ENCODE data around the gene ARHGEF16. TPM values are rescaled to one million over a fixed set of nuclear protein-coding genes. Genes with fewer than 3 reads are reported as not detected.

The ARHGEF16 gene
- total RNA-seq, 1 experiment from 2014 or later = 17.2 TPM

DNA sequence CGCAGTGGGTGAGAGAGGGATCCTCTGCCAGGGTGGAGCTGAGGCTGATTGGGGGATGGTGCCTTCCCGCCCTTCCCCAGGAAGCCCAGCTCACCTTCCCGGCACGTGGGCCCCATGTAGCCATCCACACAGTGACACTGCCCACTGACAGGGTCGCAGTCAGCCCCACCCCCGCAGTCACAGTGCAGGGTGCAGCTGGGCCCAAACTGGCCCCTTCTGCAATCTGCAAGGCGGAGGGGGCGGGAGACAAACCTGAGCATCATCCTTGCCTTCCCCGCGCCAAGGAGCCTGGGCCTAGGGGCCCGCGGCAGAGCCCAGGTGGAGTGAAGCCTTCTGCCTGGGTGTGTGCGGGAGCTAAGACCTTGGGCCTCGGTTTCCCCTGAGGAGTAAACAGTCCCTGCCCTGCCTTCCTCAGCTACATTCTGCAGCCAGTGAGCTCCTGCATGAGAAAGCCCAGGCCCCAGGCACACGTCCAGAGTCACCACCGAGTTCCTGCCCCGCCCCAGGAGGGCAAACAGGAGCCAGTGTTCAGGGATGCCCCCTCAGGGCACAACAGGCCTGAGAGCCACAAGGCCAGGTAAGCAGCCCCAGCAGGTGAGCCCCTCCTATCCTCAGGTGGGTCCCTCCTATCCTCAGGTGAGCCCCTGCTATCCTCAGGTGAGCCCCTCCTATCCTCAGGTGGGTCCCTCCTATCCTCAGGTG lies 38.2 kb downstream of the ARHGEF16 start:
- peaks cover 12% of the 10 kb centered on the region for H3K36me3 Mint-ChIP-seq
- ChIA-PET CTCF (interaction anchor here (0.7 to 1.8 kb wide), 6 partner anchors 21 to 129 kb away, joined by 3 to 7 read pairs (median 3); no protein-coding TSS in a partner anchor), POLR2A (no interaction called here)
- ATAC-seq (no peak), DNase-seq (ENCODE audit: low spot score) (no peak)
- no peak overlapping the region for H3K27ac Mint-ChIP-seq
- no peak overlapping the region for H3K4me3 Mint-ChIP-seq
- H3K27me3 Mint-ChIP-seq (ENCODE audit: low read depth) = no peaks in the 10 kb centered on the region; the same call in 1 of the 2 replicates
- TF ChIP-seq, protein P1, sequence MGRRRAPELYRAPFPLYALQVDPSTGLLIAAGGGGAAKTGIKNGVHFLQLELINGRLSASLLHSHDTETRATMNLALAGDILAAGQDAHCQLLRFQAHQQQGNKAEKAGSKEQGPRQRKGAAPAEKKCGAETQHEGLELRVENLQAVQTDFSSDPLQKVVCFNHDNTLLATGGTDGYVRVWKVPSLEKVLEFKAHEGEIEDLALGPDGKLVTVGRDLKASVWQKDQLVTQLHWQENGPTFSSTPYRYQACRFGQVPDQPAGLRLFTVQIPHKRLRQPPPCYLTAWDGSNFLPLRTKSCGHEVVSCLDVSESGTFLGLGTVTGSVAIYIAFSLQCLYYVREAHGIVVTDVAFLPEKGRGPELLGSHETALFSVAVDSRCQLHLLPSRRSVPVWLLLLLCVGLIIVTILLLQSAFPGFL (CRISPR knock-in tag; IDR thresholded peaks at IDR 0.05; ENCODE audit: borderline replicate concordance) = no peak
- no peak for TF ChIP-seq SP1 (CRISPR knock-in tag; conservative IDR thresholded peaks at IDR 0.05)
- peaks cover 2% of the 10 kb centered on the region; the same call in 1 of the 2 replicates for H3K4me1 Mint-ChIP-seq
- peaks cover 14% of the 10 kb centered on the region for H3K9me3 Mint-ChIP-seq

DNA sequence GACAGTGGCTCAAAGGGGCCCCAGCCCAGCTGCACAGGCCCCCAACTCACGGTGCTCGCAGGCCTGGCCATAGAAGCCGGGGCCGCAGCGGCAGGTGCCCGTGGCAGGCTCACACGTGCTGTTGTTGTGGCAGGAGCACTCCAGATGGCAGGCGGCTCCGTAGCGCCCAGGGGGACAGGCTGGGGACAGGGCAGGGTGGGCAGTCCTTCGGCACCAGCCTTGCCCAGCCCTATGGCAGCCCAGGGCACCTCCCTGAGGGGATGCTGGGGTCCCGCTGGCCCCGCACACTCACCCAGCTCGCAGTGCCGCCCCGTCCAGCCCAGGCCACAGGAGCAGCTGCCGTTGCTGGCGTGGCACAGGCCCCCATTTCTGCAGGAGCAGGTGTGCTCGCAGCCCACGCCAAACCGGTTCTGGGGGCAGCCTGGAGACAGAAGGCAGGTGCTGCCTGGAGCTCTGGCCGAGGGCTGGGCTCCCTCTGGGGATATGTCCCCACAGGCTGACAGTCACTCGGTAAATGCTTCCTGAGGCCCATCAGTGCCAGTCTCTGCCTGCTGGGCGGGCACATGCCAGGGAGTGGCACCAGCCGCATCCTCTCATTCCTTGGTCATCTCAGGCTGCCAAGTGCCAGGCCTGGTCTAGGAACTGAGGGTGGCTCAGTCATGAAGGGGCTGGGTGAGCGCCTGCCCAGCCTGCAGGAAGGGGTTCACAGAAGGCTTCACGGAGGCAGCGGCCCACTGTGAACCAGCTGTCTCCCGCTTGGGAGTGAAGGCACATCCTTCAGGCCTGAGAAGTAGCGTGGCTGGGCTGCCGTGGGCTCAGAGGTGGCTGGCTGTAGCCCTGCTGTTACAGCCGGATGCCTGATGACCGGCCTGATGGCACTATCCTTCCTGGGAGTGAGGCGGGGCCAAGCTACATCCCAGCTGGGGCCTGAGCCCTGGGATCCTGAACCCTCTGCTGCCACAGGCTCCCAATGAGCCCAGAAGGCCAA lies 40.1 kb downstream of the ARHGEF16 start:
- Mint-ChIP-seq H3K4me1 (peaks cover 2% of the 10 kb centered on the region; the same call in 1 of the 2 replicates), H3K9me3 (no peaks in the 10 kb centered on the region)
- CTCF ChIA-PET = interaction anchor here (0.9 to 2.9 kb wide), 3 partner anchors 42 to 230 kb away, joined by 3 to 10 read pairs (median 6); no protein-coding TSS in a partner anchor

More for the DNA sequence above, 40.1 kb downstream of the ARHGEF16 start:
- DNase-seq (ENCODE audit: low spot score) (no peak), ATAC-seq (no peak)
- TF ChIP-seq, protein P2, sequence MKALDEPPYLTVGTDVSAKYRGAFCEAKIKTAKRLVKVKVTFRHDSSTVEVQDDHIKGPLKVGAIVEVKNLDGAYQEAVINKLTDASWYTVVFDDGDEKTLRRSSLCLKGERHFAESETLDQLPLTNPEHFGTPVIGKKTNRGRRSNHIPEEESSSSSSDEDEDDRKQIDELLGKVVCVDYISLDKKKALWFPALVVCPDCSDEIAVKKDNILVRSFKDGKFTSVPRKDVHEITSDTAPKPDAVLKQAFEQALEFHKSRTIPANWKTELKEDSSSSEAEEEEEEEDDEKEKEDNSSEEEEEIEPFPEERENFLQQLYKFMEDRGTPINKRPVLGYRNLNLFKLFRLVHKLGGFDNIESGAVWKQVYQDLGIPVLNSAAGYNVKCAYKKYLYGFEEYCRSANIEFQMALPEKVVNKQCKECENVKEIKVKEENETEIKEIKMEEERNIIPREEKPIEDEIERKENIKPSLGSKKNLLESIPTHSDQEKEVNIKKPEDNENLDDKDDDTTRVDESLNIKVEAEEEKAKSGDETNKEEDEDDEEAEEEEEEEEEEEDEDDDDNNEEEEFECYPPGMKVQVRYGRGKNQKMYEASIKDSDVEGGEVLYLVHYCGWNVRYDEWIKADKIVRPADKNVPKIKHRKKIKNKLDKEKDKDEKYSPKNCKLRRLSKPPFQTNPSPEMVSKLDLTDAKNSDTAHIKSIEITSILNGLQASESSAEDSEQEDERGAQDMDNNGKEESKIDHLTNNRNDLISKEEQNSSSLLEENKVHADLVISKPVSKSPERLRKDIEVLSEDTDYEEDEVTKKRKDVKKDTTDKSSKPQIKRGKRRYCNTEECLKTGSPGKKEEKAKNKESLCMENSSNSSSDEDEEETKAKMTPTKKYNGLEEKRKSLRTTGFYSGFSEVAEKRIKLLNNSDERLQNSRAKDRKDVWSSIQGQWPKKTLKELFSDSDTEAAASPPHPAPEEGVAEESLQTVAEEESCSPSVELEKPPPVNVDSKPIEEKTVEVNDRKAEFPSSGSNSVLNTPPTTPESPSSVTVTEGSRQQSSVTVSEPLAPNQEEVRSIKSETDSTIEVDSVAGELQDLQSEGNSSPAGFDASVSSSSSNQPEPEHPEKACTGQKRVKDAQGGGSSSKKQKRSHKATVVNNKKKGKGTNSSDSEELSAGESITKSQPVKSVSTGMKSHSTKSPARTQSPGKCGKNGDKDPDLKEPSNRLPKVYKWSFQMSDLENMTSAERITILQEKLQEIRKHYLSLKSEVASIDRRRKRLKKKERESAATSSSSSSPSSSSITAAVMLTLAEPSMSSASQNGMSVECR (CRISPR knock-in tag; IDR thresholded peaks at IDR 0.05; ENCODE audit: borderline replicate concordance) = no peak
- TF ChIP-seq, protein P3, sequence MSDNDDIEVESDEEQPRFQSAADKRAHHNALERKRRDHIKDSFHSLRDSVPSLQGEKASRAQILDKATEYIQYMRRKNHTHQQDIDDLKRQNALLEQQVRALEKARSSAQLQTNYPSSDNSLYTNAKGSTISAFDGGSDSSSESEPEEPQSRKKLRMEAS (CRISPR knock-in tag; IDR thresholded peaks at IDR 0.05) = no peak
- no peak for TF ChIP-seq GABPB1 (CRISPR knock-in tag; IDR thresholded peaks at IDR 0.05)
- TF ChIP-seq, protein P1 (CRISPR knock-in tag; IDR thresholded peaks at IDR 0.05; ENCODE audit: borderline replicate concordance) = no peak
- TF ChIP-seq ZNF121 (CRISPR knock-in tag; IDR thresholded peaks at IDR 0.05) = no peak
- no peak for TF ChIP-seq ZNF219 (CRISPR knock-in tag; IDR thresholded peaks at IDR 0.05; ENCODE audit: borderline replicate concordance)
- no peak for TF ChIP-seq NFYB (CRISPR knock-in tag; conservative IDR thresholded peaks at IDR 0.05; ENCODE audit: low read depth)
- TF ChIP-seq CREB1 (CRISPR knock-in tag; IDR thresholded peaks at IDR 0.05) = no peak
- no peak for TF ChIP-seq ATF1 (CRISPR knock-in tag; IDR thresholded peaks at IDR 0.05)
- TF ChIP-seq, protein P4, sequence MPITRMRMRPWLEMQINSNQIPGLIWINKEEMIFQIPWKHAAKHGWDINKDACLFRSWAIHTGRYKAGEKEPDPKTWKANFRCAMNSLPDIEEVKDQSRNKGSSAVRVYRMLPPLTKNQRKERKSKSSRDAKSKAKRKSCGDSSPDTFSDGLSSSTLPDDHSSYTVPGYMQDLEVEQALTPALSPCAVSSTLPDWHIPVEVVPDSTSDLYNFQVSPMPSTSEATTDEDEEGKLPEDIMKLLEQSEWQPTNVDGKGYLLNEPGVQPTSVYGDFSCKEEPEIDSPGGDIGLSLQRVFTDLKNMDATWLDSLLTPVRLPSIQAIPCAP (CRISPR knock-in tag; IDR thresholded peaks at IDR 0.05) = no peak
- TF ChIP-seq ZBTB21 (CRISPR knock-in tag; IDR thresholded peaks at IDR 0.05; ENCODE audit: borderline replicate concordance) = no peak
- TF ChIP-seq, protein P5, sequence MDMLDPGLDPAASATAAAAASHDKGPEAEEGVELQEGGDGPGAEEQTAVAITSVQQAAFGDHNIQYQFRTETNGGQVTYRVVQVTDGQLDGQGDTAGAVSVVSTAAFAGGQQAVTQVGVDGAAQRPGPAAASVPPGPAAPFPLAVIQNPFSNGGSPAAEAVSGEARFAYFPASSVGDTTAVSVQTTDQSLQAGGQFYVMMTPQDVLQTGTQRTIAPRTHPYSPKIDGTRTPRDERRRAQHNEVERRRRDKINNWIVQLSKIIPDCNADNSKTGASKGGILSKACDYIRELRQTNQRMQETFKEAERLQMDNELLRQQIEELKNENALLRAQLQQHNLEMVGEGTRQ (CRISPR knock-in tag; IDR thresholded peaks at IDR 0.05) = no peak
- TF ChIP-seq, protein P6, sequence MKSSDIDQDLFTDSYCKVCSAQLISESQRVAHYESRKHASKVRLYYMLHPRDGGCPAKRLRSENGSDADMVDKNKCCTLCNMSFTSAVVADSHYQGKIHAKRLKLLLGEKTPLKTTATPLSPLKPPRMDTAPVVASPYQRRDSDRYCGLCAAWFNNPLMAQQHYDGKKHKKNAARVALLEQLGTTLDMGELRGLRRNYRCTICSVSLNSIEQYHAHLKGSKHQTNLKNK (CRISPR knock-in tag; IDR thresholded peaks at IDR 0.05) = no peak
- no peak for TF ChIP-seq SOX15 (CRISPR knock-in tag; IDR thresholded peaks at IDR 0.05)
- no peak for TF ChIP-seq OVOL2 (CRISPR knock-in tag; IDR thresholded peaks at IDR 0.05; ENCODE audit: borderline replicate concordance)
- no peak for TF ChIP-seq ZNF416 (CRISPR knock-in tag; IDR thresholded peaks at IDR 0.05)
- no peak for TF ChIP-seq NR3C1 (CRISPR knock-in tag; conservative IDR thresholded peaks at IDR 0.05; ENCODE audit: low read depth)
- no peak for TF ChIP-seq RORB (CRISPR knock-in tag; IDR thresholded peaks at IDR 0.05)
- TF ChIP-seq MXD4 (CRISPR knock-in tag; IDR thresholded peaks at IDR 0.05; ENCODE audit: borderline replicate concordance) = no peak
- TF ChIP-seq, protein P7, sequence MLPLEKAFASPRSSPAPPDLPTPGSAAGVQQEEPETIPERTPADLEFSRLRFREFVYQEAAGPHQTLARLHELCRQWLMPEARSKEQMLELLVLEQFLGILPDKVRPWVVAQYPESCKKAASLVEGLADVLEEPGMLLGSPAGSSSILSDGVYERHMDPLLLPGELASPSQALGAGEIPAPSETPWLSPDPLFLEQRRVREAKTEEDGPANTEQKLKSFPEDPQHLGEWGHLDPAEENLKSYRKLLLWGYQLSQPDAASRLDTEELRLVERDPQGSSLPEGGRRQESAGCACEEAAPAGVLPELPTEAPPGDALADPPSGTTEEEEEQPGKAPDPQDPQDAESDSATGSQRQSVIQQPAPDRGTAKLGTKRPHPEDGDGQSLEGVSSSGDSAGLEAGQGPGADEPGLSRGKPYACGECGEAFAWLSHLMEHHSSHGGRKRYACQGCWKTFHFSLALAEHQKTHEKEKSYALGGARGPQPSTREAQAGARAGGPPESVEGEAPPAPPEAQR (CRISPR knock-in tag; IDR thresholded peaks at IDR 0.05) = no peak
- Mint-ChIP-seq H3K27ac (no peak overlapping the region), H3K4me3 (no peak overlapping the region), H3K27me3 (ENCODE audit: low read depth) (no peaks in the 10 kb centered on the region), H3K36me3 (no peaks in the 10 kb centered on the region)
- POLR2A ChIA-PET = no interaction called here

All from WTC11 (cell line).